ENCODE results near the gene KLK1.

KLK1 gene

DNA sequence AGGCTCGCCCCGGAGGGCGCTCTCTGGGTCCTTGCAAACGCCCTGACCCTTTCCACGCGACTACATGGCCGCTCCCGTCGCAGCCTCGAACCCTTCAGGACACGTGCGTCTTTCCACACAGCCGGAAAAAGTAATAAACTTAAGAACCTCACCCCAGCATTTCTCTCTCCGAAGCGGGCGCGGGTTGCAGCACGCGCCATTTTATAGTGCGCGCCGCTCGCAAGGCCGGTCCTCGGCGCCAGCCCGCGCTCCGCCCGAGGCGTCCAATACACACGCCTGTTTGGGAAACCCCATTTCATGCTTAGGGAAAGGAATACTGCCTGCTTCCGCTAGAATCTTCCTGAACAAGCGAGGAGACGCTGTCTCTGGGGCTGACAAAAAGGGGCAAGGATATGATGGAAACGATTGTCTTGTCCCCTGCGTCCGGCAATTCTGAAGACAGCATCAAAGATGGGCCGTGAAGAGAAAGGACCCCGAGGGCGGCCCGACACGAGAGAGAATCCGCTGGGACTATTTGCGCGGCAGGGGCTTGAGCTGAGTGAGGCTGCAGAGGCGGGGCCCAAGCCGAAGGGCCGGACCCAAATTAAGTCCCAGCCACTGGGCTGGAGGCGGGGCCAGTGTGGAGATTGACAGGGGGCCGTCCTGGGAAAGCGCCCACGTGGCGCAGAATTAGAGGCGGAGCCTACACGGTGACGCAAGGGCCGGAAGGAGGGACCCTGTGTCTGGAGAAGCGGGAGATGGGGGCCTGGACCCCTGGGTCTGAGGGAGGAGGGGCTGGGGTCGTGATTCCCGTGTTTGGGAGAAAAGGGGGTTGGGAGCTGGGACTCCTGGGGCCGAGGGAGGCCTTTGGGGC lies 18.9 kb downstream of the KLK1 start:
- peaks cover 0 to under 1% of the 10 kb centered on the region in 2 donors for H3K9me3 Mint-ChIP-seq
- ATAC-seq, result peak; percentile 98
- DNase-seq, result peak; percentile 98 to 99
- peaks cover 49% of the 10 kb centered on the region for H3K4me1 Mint-ChIP-seq
- H3K4me3 Mint-ChIP-seq, result peak overlapping the region; percentile 96 to 97
- H3K27ac Mint-ChIP-seq, result peak overlapping the region; percentile 99 to 100
- no peaks in the 10 kb centered on the region for H3K27me3 Mint-ChIP-seq

DNA sequence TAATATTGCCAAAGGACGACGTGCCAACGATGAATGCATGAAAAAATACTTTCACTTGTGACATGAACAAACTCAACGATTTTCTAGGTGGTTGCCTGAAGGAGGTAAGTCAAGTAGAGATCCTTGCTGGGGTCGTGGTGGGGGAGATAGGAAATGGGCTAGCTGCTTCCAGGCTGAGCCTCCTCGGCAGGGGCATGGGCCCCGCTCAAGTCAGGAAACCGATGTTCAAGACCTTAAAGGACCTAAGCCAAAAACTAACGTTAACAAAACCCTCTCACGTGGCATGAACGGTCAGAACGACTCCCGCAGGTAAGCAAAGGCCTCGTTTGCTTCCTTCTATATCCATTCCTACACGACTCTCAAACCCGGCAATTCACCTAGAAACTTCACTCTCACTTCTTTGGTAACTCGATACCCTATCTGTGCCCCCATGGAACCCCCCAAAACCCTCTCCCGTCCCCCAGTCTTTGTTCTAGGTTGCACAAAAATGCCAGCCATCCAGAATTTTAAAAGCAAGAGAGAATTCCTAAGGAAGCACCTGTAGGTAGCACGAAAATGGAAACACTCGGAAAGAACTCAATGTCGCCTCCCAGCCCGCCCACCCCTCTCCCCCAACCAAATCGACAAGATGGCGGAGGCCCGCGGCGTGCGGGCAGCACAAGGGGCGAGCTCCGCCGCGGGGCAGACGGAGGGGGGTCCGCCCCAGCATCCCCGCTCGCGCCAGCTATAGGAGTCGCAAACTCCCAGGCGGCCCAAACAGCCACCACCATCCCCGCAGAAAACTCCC lies 19.8 kb downstream of the KLK1 start:
- H3K4me3 Mint-ChIP-seq, result peak overlapping the region; percentile 96 to 97
- DNase-seq (no peak), ATAC-seq (peak; percentile 18)

DNA sequence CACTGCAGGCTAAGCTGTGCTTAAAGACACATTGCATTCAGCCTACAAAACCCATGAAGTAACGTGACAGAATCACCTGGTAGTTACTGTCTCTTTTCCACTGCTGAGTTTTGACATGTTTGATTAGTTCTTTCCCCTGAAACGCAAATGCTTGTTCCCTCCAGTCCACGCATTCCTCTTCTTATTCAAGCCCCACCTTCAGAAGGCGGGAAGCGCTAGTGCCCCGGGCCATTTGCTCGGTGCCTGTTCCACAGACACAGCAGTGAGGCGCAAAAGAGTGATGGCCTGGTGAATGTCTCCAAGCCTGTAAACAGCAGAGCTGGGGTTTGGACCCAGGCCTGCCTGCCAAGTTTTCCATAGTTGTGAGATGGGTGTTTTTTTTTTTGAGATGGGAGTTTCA lies 22.5 kb downstream of the KLK1 start:
- no peaks in the 10 kb centered on the region for H3K27me3 Mint-ChIP-seq
- H3K4me1 Mint-ChIP-seq, result peaks cover 59% of the 10 kb centered on the region
- H3K27ac Mint-ChIP-seq, result no peak overlapping the region
- no peaks in the 10 kb centered on the region for H3K9me3 Mint-ChIP-seq
- H3K4me3 Mint-ChIP-seq, result peak overlapping the region; percentile 38 to 60
- ATAC-seq (no peak), DNase-seq (no peak)

More for the DNA sequence above, 19.8 kb downstream of the KLK1 start:
- Mint-ChIP-seq H3K27me3 (no peaks in the 10 kb centered on the region), H3K9me3 (no peaks in the 10 kb centered on the region), H3K27ac (peak overlapping the region; percentile 99 to 100), H3K4me1 (peaks cover 49% of the 10 kb centered on the region)

DNA sequence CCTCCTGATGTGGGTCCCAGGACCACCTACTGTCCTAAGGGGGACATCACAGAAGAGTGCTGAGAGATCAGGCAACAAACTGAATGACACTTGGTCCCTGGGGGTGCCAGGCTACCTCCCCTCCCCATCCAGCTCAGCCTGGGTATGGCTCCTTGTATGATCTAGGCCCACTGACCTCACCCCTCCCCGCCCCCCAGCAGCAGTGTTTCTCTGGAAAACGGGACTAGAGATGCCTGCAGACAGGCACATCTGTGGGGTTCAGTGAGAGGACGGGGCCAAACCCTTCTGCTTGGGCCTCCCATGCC lies 24.1 kb downstream of the KLK1 start:
- Mint-ChIP-seq H3K4me3 (no peak overlapping the region), H3K9me3 (no peaks in the 10 kb centered on the region), H3K27ac (no peak overlapping the region), H3K4me1 (peaks cover 60% of the 10 kb centered on the region), H3K27me3 (no peaks in the 10 kb centered on the region)
- DNase-seq (no peak), ATAC-seq (no peak)

DNA sequence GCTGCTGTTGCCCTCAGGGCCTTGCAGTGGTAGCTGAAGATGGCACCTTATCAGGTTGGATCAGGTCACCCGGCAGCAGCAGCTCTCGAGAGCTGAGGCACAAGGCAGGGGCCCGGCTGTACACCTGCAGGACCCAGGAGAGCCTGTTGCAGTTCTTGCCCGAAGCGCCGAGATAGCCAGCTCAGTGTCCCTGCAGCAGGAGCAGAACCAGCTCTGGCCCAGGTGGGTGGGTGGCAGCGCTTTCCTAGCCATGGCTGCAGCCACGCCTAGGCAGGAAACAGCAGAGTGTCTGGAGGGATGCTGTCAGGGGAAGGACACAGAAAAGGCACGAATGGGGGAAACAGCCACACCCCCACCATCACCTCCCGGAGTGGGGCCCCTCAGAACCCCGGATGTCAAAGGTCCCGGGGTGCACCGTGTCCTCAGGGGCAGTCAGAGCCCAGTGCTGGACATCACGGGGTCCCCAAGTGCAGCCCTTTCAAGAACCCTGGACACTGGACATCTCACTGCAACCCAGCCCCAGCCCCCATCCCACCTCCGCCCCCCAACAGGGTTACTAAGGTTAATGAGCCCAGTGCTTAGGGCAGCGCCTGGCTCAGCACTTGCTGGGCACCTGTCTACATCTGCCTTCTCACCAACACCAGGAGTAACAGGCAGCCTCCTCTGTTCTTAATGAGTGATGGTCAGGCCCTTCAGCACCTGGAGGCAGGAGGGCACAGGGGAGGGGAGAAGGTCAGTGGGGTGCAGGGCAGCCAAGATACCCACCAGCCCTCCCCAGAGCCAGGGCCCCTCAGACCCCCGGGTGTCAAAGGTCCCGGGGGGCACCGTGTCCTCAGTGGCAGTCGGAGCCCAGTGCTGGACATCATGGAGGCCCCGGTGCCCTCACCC lies 24.7 kb downstream of the KLK1 start:
- ATAC-seq (no peak), DNase-seq (no peak)
- peak overlapping the region in 1 of 2 donors; percentile 42 for H3K27ac Mint-ChIP-seq
- H3K4me3 Mint-ChIP-seq, result no peak overlapping the region
- peaks cover 61% of the 10 kb centered on the region for H3K4me1 Mint-ChIP-seq
- no peaks in the 10 kb centered on the region for H3K9me3 Mint-ChIP-seq
- no peaks in the 10 kb centered on the region for H3K27me3 Mint-ChIP-seq

DNA sequence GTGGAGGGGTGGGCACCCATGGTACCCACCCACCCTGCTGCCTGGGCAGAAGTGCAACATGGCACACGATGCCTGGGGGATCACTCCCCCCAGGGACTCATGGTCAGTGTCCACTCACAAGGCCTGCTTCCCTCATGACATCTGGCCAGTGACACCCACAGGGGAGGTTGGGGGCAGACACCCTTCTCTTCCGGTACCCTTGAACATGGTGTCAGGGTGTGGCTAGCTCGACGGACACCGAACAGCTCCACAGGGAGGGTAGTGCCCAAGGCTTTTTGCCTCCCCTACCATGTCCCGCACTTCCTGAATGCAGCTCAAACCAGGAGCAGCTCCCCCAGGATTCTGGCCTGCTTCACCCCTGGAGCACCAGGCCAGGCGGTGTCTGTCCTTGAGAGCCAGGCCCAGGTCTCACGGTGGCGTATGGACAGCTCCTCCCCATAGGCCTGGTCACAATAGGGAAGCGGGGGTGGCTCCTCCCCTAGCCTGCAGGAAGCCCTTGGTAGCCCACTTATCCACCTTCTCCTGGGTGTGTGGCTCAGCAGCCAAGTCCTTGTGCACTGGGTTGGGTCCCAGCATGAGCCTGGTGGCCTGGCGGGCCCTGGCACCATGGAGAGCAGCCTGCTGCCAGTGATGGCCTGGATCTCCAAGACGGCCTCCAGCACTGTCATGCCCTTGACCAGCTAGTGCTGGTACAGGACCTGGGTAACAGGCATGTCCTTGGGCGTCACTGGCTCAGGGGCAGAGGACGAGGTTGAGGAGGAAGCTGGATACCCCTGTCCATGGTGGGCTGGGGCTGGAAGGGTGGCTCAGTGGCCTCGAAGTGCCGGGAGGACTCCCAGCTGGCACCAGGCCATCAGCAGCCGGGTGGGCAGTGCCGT lies 25.6 kb downstream of the KLK1 start:
- H3K9me3 Mint-ChIP-seq, result no peaks in the 10 kb centered on the region
- DNase-seq (no peak), ATAC-seq (no peak)
- H3K27me3 Mint-ChIP-seq, result no peaks in the 10 kb centered on the region
- H3K4me1 Mint-ChIP-seq, result peaks cover 56% of the 10 kb centered on the region
- peak overlapping the region in 1 of 2 donors; percentile 86 for H3K27ac Mint-ChIP-seq
- no peak overlapping the region for H3K4me3 Mint-ChIP-seq

DNA sequence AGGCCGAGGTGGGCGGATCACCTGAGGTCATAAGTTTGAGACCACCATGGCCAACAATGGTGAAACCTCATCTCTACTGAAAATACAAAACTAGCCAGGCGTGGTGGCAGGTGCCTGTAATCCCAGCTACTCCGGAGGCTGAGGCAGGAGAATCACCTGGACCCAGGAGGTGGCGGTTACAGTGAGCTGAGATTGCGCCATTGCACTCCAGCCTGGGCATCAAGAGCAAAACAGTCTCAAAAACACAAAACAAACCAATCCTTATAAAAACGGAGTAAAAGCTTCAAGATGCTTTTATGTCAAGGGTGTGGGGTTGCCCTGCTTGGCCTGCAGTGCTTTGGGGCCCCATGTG lies 26.2 kb downstream of the KLK1 start:
- ATAC-seq, result no peak
- Mint-ChIP-seq H3K27me3 (no peaks in the 10 kb centered on the region), H3K9me3 (no peaks in the 10 kb centered on the region), H3K4me3 (no peak overlapping the region), H3K4me1 (peaks cover 50% of the 10 kb centered on the region), H3K27ac (peak overlapping the region in 1 of 2 donors; percentile 86)
- no peak for DNase-seq

DNA sequence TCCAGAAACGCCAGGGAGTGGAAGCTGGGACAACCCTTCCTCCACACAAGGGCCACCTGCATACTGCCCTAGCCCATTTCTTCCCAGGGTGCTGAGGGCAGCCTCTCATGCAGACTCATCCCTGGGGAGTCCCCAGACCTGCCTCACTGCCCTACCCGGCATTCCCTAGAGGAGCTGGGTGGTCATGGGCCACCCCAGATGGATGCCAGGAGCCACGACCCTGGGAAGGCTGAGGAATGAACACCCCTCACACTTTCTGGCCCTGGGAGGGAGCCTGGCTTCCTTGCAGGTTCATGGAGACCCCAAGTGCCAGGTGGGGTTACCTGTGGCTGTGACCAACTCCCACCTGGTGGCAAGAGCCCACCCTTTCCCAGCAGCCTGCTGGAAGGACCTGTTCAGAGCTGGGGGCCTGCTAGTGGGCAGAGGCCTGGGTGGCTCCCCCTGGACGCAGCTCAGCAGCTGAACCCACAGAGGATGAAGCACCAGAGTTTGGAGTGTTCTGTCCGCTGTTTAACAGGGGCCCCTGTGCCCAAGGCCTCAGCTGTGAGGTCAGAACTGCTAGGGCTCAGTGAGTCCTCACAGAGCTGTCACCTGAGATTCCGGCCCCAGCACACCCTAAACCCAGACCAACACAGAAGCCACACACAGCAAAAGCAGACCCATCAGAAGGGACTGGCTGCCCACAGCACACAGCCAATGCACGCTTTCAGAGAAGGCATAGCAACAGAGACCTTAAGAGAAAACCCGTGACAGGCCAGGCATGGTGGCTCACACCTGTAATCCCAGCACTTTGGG lies 26.8 kb downstream of the KLK1 start:
- DNase-seq (no peak), ATAC-seq (no peak)
- Mint-ChIP-seq H3K27me3 (no peaks in the 10 kb centered on the region), H3K9me3 (no peaks in the 10 kb centered on the region), H3K27ac (peak overlapping the region in 1 of 2 donors; percentile 59), H3K4me3 (no peak overlapping the region), H3K4me1 (peaks cover 44% of the 10 kb centered on the region)

DNA sequence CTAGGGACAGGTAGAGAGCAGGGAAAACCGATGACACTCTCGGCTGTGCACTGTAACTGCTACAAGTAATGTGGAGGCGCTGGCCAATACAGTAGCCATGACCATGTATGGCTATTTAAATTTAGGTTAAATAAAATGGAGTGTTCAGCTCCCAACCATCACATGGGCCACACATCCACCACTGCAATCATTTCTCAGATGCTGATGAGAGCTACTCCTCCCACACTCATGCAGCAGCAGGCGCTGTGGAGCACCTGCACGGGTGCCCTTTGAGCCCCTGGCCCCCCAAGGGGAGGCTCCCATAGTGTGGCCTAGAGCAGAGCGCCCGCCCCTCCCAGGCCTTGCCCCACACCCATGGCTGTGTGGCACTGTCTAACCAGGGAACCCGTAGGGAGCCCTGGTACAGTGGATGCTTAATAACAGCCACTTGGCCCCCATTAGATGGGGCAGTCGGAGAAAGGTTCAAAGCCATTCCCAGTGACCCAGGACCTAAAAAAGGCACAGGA lies 27.4 kb downstream of the KLK1 start:
- ATAC-seq (peak; percentile 15), DNase-seq (no peak)
- Mint-ChIP-seq H3K4me3 (no peak overlapping the region), H3K27me3 (no peaks in the 10 kb centered on the region), H3K27ac (no peak overlapping the region), H3K9me3 (no peaks in the 10 kb centered on the region), H3K4me1 (peaks cover 37% of the 10 kb centered on the region)

DNA sequence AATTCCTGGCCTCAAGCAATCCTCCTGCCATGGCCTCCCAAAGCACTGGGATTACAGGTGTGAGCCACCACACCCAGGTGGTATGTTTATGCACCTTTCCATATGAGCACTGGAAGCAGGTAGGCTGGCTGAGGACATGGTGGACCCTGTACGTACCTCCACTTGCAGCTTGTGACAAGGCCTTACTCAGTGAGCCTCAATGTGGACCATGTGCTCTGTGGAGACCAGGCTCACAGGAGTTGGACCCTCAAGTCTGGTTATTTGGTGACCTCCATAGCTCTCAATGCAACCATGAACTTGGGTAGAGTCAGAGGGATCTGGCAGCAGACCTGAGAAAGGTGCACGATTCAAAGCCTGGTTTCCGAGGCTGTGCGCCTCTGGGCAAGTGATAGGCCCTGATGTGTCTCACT lies 27.9 kb downstream of the KLK1 start:
- DNase-seq (no peak), ATAC-seq (no peak)
- H3K4me1 Mint-ChIP-seq, result peaks cover 33% of the 10 kb centered on the region
- H3K4me3 Mint-ChIP-seq, result no peak overlapping the region
- H3K9me3 Mint-ChIP-seq, result no peaks in the 10 kb centered on the region
- no peak overlapping the region for H3K27ac Mint-ChIP-seq
- no peaks in the 10 kb centered on the region for H3K27me3 Mint-ChIP-seq

DNA sequence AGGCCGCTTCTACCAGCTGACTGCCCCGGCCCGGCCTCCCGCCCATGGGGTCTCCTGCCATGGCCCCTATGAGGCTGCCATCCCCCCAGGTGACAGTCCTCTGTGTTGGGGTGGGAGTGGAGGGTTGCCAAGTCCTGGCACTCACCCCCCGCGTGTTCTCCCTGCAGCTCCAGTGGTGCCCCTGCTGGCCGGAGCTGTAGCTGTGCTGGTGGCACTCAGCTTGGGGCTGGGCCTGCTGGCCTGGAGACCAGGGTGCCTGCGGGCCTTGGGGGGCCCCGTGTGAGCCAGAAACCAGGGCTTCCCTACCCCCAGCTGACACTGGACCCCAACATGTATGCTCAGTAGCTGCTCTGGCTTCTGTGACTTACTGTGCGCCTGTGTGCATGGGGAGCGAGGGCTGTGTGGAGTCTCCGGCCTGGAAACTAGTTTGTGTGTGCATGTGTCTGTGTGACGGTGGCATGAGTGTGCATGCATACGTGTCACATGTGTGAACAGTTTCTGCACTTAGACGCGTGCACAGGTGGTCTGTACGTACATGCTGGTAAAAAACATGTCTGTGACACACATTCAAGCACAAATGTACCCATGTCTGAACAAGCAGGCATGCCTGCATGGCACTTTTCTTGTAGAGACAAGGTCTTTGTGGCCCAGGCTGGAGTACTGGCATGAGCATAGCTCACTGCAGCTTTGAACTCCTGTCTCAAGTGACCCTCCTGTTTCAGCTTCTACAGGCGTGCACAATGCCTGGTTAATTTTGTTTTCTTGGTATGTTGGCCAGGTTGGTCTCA lies 28.5 kb downstream of the KLK1 start:
- DNase-seq, result peak in 1 of 2 donors; percentile 37

DNA sequence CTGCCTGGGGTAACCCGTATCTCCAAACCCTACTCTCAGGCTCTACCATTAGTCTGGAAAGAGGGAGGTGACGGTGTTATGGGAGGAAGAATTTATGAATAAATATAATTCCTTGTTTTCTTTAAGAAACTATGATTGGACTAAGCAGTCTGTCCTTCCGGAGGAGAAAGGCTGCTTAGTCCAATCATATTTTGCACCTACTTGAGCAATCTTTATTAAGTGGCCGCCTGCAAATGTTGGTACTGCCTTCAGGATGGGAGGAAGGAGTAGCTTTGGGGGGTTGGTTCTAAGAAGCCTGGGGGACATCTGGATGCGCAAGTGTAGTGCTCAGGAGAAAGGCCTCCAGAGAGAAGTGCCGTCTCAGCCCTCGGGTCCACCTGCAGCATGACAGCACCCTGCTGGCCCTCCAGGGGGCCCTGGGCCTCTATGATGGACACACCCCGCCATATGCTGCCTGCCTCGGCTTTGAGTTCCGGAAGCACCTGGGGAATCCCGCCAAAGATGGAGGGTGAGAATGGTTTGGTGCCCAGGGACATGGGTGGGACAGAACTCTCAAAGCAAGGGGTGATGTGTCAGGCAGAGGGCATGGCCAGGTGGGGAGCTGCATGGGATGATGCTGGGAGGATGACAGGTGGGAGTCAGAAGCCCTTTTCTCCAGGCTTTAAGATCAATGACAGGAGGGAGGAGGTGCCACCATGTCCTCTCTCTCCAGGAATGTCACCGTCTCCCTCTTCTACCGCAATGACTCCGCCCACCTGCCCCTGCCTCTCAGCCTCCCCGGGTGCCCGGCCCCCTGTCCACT lies 29.3 kb downstream of the KLK1 start:
- Mint-ChIP-seq H3K27me3 (no peaks in the 10 kb centered on the region), H3K4me1 (peaks cover 26% of the 10 kb centered on the region), H3K9me3 (no peaks in the 10 kb centered on the region), H3K27ac (peak overlapping the region; percentile 59 to 65), H3K4me3 (no peak overlapping the region)
- DNase-seq (peak in 1 of 2 donors; percentile 56), ATAC-seq (peak; percentile 50)

More for the DNA sequence above, 28.5 kb downstream of the KLK1 start:
- peak overlapping the region in 1 of 2 donors; percentile 59 for H3K27ac Mint-ChIP-seq
- no peaks in the 10 kb centered on the region for H3K9me3 Mint-ChIP-seq
- ATAC-seq, result peak; percentile 28
- H3K27me3 Mint-ChIP-seq, result no peaks in the 10 kb centered on the region
- H3K4me1 Mint-ChIP-seq, result peaks cover 29% of the 10 kb centered on the region
- peak overlapping the region in 1 of 2 donors; percentile 34 for H3K4me3 Mint-ChIP-seq

All from stimulated activated naive CD8-positive, alpha-beta T cell treated with anti-CD3 and anti-CD28 coated beads, Interleukin-15, amount 100 ng/mL, for 72 hours (primary cell).